AG08395 (cell line): ENCODE data around the gene POU3F1.

Experiments
- DNase-seq: peaks from one replicate; pipeline ENCODE4 v3.0.0; 2012; ENCODE audit warnings: mixed read lengths, low spot score

Gene POU3F1

GRCh38 chr1:38004284-38005108, 42.1 kb downstream of the POU3F1 start:
- no peak for DNase-seq

GRCh38 chr1:38003261-38004250, 43.0 kb downstream of the POU3F1 start:
- DNase-seq = no peak

DNA sequence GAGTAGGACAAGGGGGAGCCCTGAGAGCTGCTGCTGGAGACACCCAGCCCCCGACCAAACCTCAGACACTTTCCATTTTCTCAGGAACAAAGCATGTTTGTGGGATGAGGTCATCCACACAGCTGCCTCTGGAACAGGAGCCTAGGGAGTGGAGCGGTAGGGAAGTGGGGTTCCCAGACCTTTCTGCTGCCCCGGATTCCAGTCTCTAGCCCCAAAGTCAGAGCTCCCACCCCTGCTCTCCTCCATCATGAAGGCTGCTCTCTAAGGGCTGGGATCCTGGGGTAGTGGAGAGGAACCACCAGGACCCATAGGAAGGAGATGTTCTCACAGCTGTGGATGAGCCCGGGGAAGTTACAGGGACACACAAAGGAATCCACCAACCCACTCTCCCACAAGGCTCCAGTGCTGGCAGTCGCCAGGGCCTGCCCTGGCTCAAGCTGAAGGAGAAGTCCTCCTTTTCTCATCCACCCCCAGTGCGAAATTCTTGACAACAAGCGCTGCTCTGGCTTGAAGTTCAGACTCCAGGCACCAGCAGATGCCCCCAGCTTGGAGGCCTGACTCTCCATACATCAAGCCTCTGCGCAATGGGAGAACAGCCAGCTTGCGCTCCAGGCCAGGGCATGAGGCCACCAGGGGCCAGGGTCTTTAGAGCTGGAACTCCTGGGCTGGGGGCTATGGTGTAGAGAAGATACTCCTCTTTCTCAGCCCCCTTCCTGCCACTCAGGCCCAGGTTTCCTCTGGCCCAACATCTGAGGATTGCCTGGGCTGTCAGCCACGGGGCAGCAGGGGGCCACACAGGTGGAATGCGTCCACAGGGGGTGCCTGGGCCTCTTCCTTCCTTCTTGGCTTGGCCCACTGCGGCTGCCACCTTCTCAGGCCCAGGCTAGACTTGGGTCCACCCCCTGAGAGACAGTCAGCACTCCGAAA, 45.8 kb downstream of the POU3F1 start:
- DNase-seq = peak; percentile 79

GRCh38 chr1:38000233-38000528, 46.4 kb downstream of the POU3F1 start:
- no peak for DNase-seq

GRCh38 chr1:37999430-38000232, 47.0 kb downstream of the POU3F1 start:
- DNase-seq = peak; percentile 50

DNA sequence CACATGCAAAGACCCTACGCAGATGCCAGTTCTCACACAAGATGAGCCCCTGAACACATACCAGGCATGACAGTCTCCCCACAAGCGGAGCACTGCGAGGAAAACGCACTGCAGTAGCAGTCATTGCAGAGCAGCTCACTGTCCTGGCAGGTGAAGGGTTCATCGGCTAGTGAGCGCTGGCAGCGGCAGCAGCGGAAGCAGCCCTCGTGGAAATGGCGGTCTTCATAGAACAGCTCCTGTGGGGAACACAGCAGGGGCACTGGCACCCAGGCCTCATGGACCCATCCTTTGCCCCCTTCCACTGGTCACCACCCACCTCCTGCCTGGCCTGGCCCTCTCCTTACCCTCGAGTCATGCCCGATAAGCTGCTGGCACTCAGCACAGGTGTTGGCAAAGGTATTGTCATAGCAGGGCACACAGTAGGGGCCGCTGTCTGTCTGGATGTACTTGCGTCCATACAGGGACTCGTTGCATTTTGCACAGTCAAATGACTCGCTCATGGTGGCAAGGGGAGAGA, 47.6 kb downstream of the POU3F1 start:
- DNase-seq = no peak

DNA sequence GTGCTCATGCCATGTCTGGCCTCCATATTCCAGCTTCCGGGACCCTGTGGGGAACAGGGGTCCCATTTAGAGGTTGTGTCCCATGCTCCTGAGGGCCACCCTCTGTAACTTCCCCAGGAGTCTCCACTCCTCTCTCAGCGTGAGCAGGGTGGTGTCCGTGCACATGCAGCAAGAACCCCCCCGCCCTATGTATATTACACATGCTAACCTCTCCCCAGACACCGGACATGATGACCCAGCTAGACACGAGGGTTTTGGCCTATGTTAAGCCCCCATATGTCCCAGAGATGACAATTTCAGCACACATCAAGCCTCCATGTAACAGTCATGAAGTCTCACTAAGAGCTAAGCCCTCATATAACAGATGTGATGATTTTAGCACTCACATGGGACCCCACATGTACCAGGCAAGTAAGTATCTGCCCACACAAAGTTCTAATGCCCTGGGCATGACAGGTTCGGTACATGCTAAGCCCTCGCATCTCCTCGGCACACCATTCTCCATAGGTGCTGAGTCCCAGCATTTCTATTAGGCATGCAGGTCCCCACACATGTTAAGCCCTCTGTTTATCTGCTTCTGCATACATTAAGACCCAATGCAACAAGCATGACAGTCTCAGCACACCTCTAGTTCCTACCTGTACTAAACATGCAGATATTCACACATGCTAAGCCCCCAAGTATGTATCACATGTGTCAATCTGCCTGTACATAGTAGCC, 48.3 kb downstream of the POU3F1 start:
- no peak for DNase-seq

DNA sequence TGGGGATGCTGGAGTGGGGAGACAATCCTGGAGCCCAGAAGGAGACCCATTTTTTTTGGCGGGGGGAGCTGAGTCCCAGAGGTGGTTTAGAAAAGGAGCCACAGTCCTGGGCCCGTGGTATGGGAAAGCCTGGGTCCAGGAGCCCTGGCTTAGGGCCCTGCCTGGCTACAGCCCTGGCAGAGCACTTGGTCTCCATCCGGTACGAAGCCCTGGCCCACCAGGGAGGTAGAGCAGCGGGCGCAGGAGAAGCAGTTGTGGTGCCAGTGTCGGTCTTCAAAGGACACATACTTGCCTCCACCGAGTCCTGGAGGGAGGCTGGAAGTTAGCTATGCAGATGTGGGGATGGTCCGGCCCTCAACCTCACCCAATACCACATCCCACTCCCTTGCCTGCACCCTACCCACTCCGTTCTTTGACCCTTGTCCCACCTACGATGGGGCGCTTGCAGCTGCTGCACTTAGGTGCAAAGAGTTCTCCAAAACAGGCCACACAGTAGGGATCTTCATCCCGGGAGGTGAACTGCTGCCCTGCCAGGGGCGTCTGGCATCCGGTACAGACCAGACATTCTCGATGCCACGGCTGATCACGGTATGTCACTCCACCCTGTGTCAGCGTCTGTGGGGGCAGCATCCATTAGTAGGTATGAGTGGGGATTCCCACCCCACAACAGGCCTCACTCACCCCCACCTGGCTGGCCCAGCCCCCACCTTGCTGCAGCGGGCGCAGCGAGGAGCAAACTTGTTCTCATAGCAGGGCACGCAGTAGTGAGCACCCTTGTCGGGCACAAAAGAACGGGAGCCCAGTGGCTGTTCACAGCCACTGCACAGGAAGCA, 49.1 kb downstream of the POU3F1 start:
- no peak for DNase-seq

GRCh38 chr1:37995751-37996345, 50.7 kb downstream of the POU3F1 start:
- peak; percentile 86 for DNase-seq

DNA sequence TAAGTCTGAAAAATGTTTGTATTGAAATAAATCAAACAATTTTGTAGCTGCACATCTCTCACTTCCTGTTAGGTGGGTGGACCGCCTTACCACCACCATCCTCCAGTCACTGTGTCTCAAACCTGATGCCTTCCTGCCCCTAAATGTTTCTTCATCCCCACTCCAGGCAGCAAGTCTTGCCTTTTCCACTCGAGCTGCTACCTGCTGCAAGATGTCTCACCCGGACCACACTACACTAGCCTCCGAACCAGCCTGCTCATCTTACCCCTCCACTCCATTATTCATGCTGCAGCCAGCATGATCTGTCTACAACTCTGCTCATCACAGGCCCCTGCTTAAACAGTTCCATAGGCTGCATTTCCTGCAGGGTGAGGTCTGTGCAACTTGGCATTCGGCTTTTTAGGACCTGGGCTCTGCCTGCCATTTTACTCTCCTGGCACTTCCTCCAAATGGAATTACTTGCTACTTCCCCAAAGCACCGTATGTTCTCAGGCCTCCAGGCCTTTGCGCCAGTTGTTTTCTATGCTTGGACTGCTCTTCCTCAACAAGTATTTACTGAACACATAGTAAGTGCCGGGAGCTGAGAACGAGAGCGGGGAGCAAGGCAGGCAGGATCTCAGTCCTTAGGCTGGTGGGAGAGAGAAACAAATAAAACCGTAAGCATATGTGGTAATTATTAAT, 51.6 kb downstream of the POU3F1 start:
- DNase-seq = no peak
